Mucosa of rectum (tissue), 2 donors: ENCODE data around the gene DGCR8.

ENCODE experiments used
- H3K27ac ChIP-seq, 2 donors: one replicate each; pipeline ENCODE4 v1.7.0; 2013; ENCODE audit warnings: inconsistent platforms in 2 of 2, low read depth in 2 of 2, low read length in 2 of 2
- H3K27me3 ChIP-seq, 2 donors: one replicate each; pipeline ENCODE4 v1.7.0; 2013; ENCODE audit warnings: low read length in 2 of 2; ENCODE audit not compliant: control insufficient read depth in 2 of 2, insufficient read depth in 2 of 2
- H3K36me3 ChIP-seq, 2 donors: one replicate each; pipeline ENCODE4 v1.7.0; 2013; ENCODE audit warnings: low read length in 2 of 2; ENCODE audit not compliant: control insufficient read depth in 2 of 2, insufficient read depth in 2 of 2
- H3K4me1 ChIP-seq, 2 donors: one replicate each; pipeline ENCODE4 v1.7.0; 2013; ENCODE audit warnings: low read length in 2 of 2, mild to moderate bottlenecking in 1 of 2; ENCODE audit not compliant: control insufficient read depth in 2 of 2, insufficient read depth in 2 of 2
- H3K4me3 ChIP-seq, 2 donors: one replicate each; pipeline ENCODE4 v1.7.0; 2013; ENCODE audit warnings: low read length in 2 of 2
- H3K9ac ChIP-seq, 2 donors: one replicate each; pipeline ENCODE4 v1.7.0; 2013; ENCODE audit warnings: low read length in 2 of 2, low read depth in 1 of 2, mild to moderate bottlenecking in 1 of 2
- H3K9me3 ChIP-seq, 2 donors: one replicate each; pipeline ENCODE4 v1.7.0; 2013; ENCODE audit warnings: low read length in 2 of 2; ENCODE audit not compliant: control insufficient read depth in 2 of 2
- donor health status: healthy.
- donor health status: Normal muscosa, but diverticular disease.

Gene DGCR8

GRCh38 chr22:20060700-20061480 lies 19.2 kb upstream of the DGCR8 start:
- H3K4me1 ChIP-seq: no peaks in the 10 kb centered on the region
- H3K4me3 ChIP-seq: no peak overlapping the region
- H3K36me3 ChIP-seq: peaks cover 32 to 54% of the 10 kb centered on the region in 2 donors
- no peak overlapping the region for H3K9ac ChIP-seq
- H3K27ac ChIP-seq: no peak overlapping the region
- no peaks in the 10 kb centered on the region for H3K27me3 ChIP-seq
- no peaks in the 10 kb centered on the region for H3K9me3 ChIP-seq

GRCh38 chr22:20061481-20061861 lies 18.6 kb upstream of the DGCR8 start:
- Histone ChIP-seq H3K27ac (no peak overlapping the region), H3K9ac (no peak overlapping the region), H3K4me1 (no peaks in the 10 kb centered on the region), H3K27me3 (no peaks in the 10 kb centered on the region), H3K4me3 (no peak overlapping the region), H3K36me3 (peaks cover 29 to 51% of the 10 kb centered on the region in 2 donors), H3K9me3 (no peaks in the 10 kb centered on the region)

GRCh38 chr22:20062043-20062765 lies 17.8 kb upstream of the DGCR8 start:
- no peak overlapping the region for H3K27ac ChIP-seq
- no peak overlapping the region for H3K4me3 ChIP-seq
- H3K9ac ChIP-seq: no peak overlapping the region
- peaks cover 24 to 46% of the 10 kb centered on the region in 2 donors for H3K36me3 ChIP-seq
- H3K9me3 ChIP-seq: no peaks in the 10 kb centered on the region
- no peaks in the 10 kb centered on the region for H3K4me1 ChIP-seq
- no peaks in the 10 kb centered on the region for H3K27me3 ChIP-seq

GRCh38 chr22:20062766-20063083 lies 17.3 kb upstream of the DGCR8 start:
- Histone ChIP-seq H3K36me3 (peaks cover 21 to 41% of the 10 kb centered on the region in 2 donors), H3K27ac (no peak overlapping the region), H3K4me3 (no peak overlapping the region), H3K27me3 (no peaks in the 10 kb centered on the region), H3K4me1 (no peaks in the 10 kb centered on the region), H3K9ac (no peak overlapping the region), H3K9me3 (no peaks in the 10 kb centered on the region)

GRCh38 chr22:20063271-20064139 lies 16.5 kb upstream of the DGCR8 start:
- no peaks in the 10 kb centered on the region for H3K4me1 ChIP-seq
- no peak overlapping the region for H3K27ac ChIP-seq
- no peak overlapping the region for H3K9ac ChIP-seq
- no peaks in the 10 kb centered on the region for H3K27me3 ChIP-seq
- H3K9me3 ChIP-seq: no peaks in the 10 kb centered on the region
- peaks cover 21 to 36% of the 10 kb centered on the region in 2 donors for H3K36me3 ChIP-seq
- no peak overlapping the region for H3K4me3 ChIP-seq

GRCh38 chr22:20064140-20064480 lies 15.9 kb upstream of the DGCR8 start:
- H3K4me1 ChIP-seq: no peaks in the 10 kb centered on the region
- H3K4me3 ChIP-seq: no peak overlapping the region
- no peaks in the 10 kb centered on the region for H3K9me3 ChIP-seq
- peaks cover 21 to 30% of the 10 kb centered on the region in 2 donors for H3K36me3 ChIP-seq
- H3K27me3 ChIP-seq: no peaks in the 10 kb centered on the region
- H3K9ac ChIP-seq: no peak overlapping the region
- H3K27ac ChIP-seq: no peak overlapping the region

GRCh38 chr22:20064545-20065262 lies 15.3 kb upstream of the DGCR8 start:
- Histone ChIP-seq H3K9me3 (no peaks in the 10 kb centered on the region), H3K27ac (no peak overlapping the region), H3K4me3 (no peak overlapping the region), H3K4me1 (no peaks in the 10 kb centered on the region), H3K36me3 (peaks cover 21 to 29% of the 10 kb centered on the region in 2 donors), H3K9ac (no peak overlapping the region), H3K27me3 (no peaks in the 10 kb centered on the region)

- H3K4me3 ChIP-seq: no peak overlapping the region
- no peak overlapping the region for H3K27ac ChIP-seq
- H3K27me3 ChIP-seq: no peaks in the 10 kb centered on the region
- H3K9me3 ChIP-seq: no peaks in the 10 kb centered on the region
- H3K4me1 ChIP-seq: no peaks in the 10 kb centered on the region
- peaks cover 21 to 27% of the 10 kb centered on the region in 2 donors for H3K36me3 ChIP-seq
- no peak overlapping the region for H3K9ac ChIP-seq
Observed at GRCh38 chr22:20065896-20066616, 14.0 kb upstream of the DGCR8 start.

- no peaks in the 10 kb centered on the region for H3K27me3 ChIP-seq
- no peak overlapping the region for H3K27ac ChIP-seq
- H3K9me3 ChIP-seq: no peaks in the 10 kb centered on the region
- H3K9ac ChIP-seq: no peak overlapping the region
- H3K4me1 ChIP-seq: no peaks in the 10 kb centered on the region
- H3K4me3 ChIP-seq: no peak overlapping the region
- H3K36me3 ChIP-seq: peaks cover 14 to 20% of the 10 kb centered on the region in 2 donors
Observed at GRCh38 chr22:20066617-20067383, 13.2 kb upstream of the DGCR8 start.
